Esophagus muscularis mucosa (tissue), 4 donors: Measurements from ENCODE around the gene MYO1B. TPM values are rescaled to one million over a fixed set of nuclear protein-coding genes. Genes with fewer than 3 reads are reported as not detected.

Source experiments
- DNase-seq: peaks from one replicate; pipeline ENCODE4 v3.0.0-alpha.2; 2017; ENCODE audit errors: extremely low spot score
- H3K27ac ChIP-seq, 4 donors: fragments of 200-600 bp; sonication (generic); replicated peaks in 1 of 4; 1 replicate in 3 of 4; 2 replicates in 1 of 4; pipeline ENCODE4 v1.5.1; 2016 to 2019; ENCODE audit warnings: mild to moderate bottlenecking in 1 of 4
- H3K27me3 ChIP-seq, 4 donors: fragments of 200-600 bp; sonication (generic); one replicate each; pipeline versions ENCODE4 v1.5.1 to v1.6.0; 2016 to 2019
- H3K36me3 ChIP-seq, 4 donors: fragments of 200-600 bp; sonication (generic); one replicate each; pipeline ENCODE4 v1.5.1; 2016 to 2019
- H3K4me1 ChIP-seq, 4 donors: fragments of 200-600 bp; sonication (generic); one replicate each; pipeline ENCODE4 v1.5.1; 2016 to 2019
- H3K4me3 ChIP-seq, 4 donors: fragments of 200-600 bp; sonication (generic); 1 replicate in 2 of 4; 2 replicates in 2 of 4; pipeline ENCODE4 v1.5.1; 2016 to 2019; ENCODE audit warnings: mild to moderate bottlenecking in 4 of 4, moderate library complexity in 1 of 4
- H3K9me3 ChIP-seq, 4 donors: fragments of 200-600 bp; sonication (generic); 1 replicate in 3 of 4; 2 replicates in 1 of 4; pipeline ENCODE4 v1.5.1; 2016 to 2019
- CTCF ChIP-seq, 3 experiments: fragments of 200-600 bp in 2 of 3; fragments of 450-650 bp in 1 of 3; sonication (generic) in 2 of 3; IDR thresholded peaks; one replicate each; pipeline ENCODE4 v1.5.1; 2017 to 2019; ENCODE audit warnings: antibody characterized with exemption in 3 of 3, mild to moderate bottlenecking in 2 of 3, moderate library complexity in 1 of 3
- EP300 ChIP-seq: sonication (generic); formaldehyde crosslinking; IDR thresholded peaks from one replicate; pipeline ENCODE4 v1.6.1; 2017; ENCODE audit warnings: antibody characterized with exemption
- POLR2A ChIP-seq: fragments of 450-650 bp; IDR thresholded peaks from one replicate; pipeline ENCODE4 v1.6.1; 2017; ENCODE audit warnings: antibody characterized with exemption, moderate library complexity, mild to moderate bottlenecking, low read depth
- POLR2AphosphoS5 ChIP-seq, 2 donors: sonication (generic); formaldehyde crosslinking; IDR thresholded peaks; one replicate each; pipeline ENCODE4 v1.6.1; 2017; ENCODE audit warnings: antibody characterized with exemption in 2 of 2
- WGBS: methylation state at CpG from one replicate; pipeline ENCODE4 v1.1.5; 2018; 5-methylcytosine and 5-hydroxymethylcytosine counted together
- intact Hi-C: fragments of 100-400 bp; cut with DNase I; formaldehyde crosslinking; loops from one replicate; pipeline ENCODE4 v1.15.1; 2023
- total RNA-seq, 4 donors: library from RNA; depleted of rRNA; stranded (reverse); fragments of >200 nt; gene quantifications; one replicate each; pipeline versions ENCODE4 v1.1.0 to v1.2.1, GENCODE V29; 2016

MYO1B gene
- total RNA-seq, 4 donors from 2014 or later: 14.8 to 17.3 (median 15.9) TPM

DNA sequence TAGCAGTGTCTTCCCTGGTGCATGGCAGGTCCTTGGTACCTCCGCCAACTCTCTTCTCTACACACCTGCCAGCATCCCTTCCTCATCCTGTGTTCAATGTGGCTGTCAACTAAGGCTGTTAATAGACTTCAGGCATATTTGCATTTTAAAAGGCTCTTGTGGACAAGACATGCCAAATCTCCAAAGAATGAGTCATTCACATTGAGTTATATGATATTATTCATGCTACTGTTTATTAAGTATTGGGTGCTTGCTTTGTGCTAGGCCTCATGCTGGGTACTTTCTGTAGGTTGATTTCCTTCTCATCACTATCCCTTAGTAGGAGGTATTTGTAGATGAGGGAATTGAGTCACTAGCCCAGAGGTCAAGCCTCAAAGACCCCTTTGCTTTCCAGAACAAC lies 5.2 kb downstream of the MYO1B start:
- no peak for DNase-seq
- Histone ChIP-seq H3K27ac (no peak overlapping the region), H3K9me3 (no peaks in the 10 kb centered on the region), H3K27me3 (peaks cover 0 to 18% (median 3%) of the 10 kb centered on the region in 4 donors), H3K4me3 (no peak overlapping the region), H3K36me3 (no peaks in the 10 kb centered on the region), H3K4me1 (peaks cover 9 to 30% (median 25%) of the 10 kb centered on the region in 4 donors)
- WGBS: 94% methylated on average over 1 of the region's 1 CpG
- intact Hi-C loops: no loop called here
- TF ChIP-seq CTCF (IDR thresholded peaks at IDR 0.05): no peak
- TF ChIP-seq EP300: no peak
- no peak for TF ChIP-seq POLR2A
- no peak for TF ChIP-seq POLR2AphosphoS5 (IDR thresholded peaks at IDR 0.05)

- H3K36me3 ChIP-seq: no peaks in the 10 kb centered on the region
- H3K9me3 ChIP-seq: no peaks in the 10 kb centered on the region
- DNase-seq: no peak
- WGBS: 81% methylated on average over 5 of the region's 5 CpGs
- H3K27me3 ChIP-seq: peaks cover 0 to 12% (median 0%) of the 10 kb centered on the region in 4 donors
- no peak overlapping the region for H3K27ac ChIP-seq
- no peak for TF ChIP-seq POLR2AphosphoS5 (IDR thresholded peaks at IDR 0.05)
- TF ChIP-seq POLR2A: no peak
- no peak for TF ChIP-seq CTCF (IDR thresholded peaks at IDR 0.05)
- TF ChIP-seq EP300: no peak
- peaks cover 9 to 24% (median 19%) of the 10 kb centered on the region in 4 donors for H3K4me1 ChIP-seq
- H3K4me3 ChIP-seq: no peak overlapping the region
- intact Hi-C loops: no loop called here
Measured at GRCh38 chr2:191250986-191251385, 5.8 kb downstream of the MYO1B start.

DNA sequence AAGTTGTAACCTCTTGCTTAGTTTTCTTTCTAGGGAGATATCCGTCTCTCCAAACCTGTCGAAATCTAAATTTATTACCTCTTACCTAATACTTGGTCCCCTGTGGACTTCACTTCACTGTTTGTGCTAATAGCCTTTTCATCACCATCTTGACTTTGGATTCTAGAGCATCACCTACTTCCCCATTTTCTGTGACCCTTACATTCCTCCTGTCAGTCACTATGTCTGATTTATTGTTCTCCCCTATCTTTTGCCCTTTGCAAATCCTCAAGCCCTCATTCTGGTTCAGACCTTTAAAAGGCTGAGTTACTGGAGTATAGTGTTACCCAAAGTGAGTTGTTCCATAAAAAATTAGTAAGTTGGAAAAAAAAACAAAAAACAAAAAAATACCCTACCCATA lies 7.5 kb downstream of the MYO1B start:
- Histone ChIP-seq H3K4me3 (no peak overlapping the region), H3K27me3 (no peaks in the 10 kb centered on the region), H3K27ac (no peak overlapping the region), H3K36me3 (no peaks in the 10 kb centered on the region), H3K4me1 (peaks cover 3 to 7% (median 3%) of the 10 kb centered on the region in 4 donors), H3K9me3 (no peaks in the 10 kb centered on the region)
- no peak for TF ChIP-seq EP300
- no peak for TF ChIP-seq POLR2AphosphoS5 (IDR thresholded peaks at IDR 0.05)
- TF ChIP-seq CTCF (IDR thresholded peaks at IDR 0.05): no peak
- TF ChIP-seq POLR2A: no peak
- no peak for DNase-seq
- 74% methylated on average over 2 of the region's 2 CpGs for WGBS
- intact Hi-C loops: no loop called here

GRCh38 chr2:191253476-191253875 lies 8.3 kb downstream of the MYO1B start:
- no peak for DNase-seq
- Histone ChIP-seq H3K27ac (no peak overlapping the region), H3K9me3 (no peaks in the 10 kb centered on the region), H3K4me3 (no peak overlapping the region), H3K4me1 (peaks cover 0 to 3% (median 1%) of the 10 kb centered on the region in 4 donors), H3K27me3 (no peaks in the 10 kb centered on the region), H3K36me3 (no peaks in the 10 kb centered on the region)
- TF ChIP-seq POLR2AphosphoS5 (IDR thresholded peaks at IDR 0.05): no peak
- TF ChIP-seq POLR2A: no peak
- TF ChIP-seq CTCF (IDR thresholded peaks at IDR 0.05): no peak
- no peak for TF ChIP-seq EP300
- intact Hi-C loops: no loop called here
- WGBS: 86% methylated on average over 2 of the region's 2 CpGs

- no peak for DNase-seq
- H3K4me3 ChIP-seq: no peak overlapping the region
- peaks cover 0 to 3% (median 0%) of the 10 kb centered on the region in 4 donors for H3K4me1 ChIP-seq
- H3K9me3 ChIP-seq: no peaks in the 10 kb centered on the region
- 82% methylated on average over 4 of the region's 4 CpGs for WGBS
- TF ChIP-seq POLR2AphosphoS5 (IDR thresholded peaks at IDR 0.05) (no peak), CTCF (IDR thresholded peaks at IDR 0.05) (no peak), POLR2A (no peak), EP300 (no peak)
- no peak overlapping the region for H3K27ac ChIP-seq
- intact Hi-C loops: no loop called here
- no peaks in the 10 kb centered on the region for H3K36me3 ChIP-seq
- H3K27me3 ChIP-seq: no peaks in the 10 kb centered on the region
Measured at GRCh38 chr2:191255271-191255670, 10.1 kb downstream of the MYO1B start.
